Measurements from ENCODE around the gene KIRREL3.

The KIRREL3 gene

DNA sequence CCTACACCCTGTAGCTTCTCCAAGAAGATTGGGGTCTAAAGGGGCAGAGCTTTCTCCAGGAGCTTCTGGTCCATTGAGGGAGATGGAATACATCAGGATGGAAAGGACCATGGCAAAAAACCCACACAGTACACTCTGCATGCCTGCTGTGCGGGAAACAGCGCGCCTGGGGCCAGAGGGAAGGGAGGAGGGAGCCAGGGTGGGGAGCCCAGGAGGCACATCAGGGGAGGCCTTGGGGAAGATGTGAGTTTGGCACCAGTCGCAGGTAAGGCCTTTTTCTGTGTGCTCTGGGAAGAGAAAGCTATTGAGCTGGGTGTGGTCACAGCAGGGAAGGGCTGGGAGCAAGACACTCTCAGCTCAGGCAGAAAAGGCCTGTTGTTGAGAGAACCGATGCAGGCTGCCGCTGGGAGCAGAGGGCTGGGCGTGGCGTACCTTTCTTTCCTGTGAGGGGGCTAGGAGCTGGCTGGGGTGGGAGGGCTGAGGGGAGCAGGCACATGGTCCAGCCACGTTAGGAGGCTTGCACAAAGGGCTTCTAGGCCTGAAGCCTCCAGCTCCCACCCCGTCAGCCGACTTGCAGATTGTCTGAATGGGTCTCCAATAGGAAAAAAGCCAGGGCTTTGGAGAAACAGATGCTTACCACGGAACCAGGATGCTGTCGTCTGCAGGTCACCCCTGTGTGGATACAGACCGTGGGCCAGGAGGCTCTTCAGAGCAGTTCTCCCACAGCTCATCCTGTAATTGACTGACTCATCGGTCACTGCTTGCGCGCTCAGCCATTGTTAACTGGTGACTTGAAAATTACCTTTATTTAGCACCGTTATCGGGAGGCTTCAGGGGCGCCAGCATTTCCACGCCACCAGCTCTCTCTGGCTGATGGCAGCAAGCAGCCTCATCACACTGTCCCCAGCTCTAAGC lies 407.8 kb downstream of the KIRREL3 start:
- no peak for DNase-seq

DNA sequence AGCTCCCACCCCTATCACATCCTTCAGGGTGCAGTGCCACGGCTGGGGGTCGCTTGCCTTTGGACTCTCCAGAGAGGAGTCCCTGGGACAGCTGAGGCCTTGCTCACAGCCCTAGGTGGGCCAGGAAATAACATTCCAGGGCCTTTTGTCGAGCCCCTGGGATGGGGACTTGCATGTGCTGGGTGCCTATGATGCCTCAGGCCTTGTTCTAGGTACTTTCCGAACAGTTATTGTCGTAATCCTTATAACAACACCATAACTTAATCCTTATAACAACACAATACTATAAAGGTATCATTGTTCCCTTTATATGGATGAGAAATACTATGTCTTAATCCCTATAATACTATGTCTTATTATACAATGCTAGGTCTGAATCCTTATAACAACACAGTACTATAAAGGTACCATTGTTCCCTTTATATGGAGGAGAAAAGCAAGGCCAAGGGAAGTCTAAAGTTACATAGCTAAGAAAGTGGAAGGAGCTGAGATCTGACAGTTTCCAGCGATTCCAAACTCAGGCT lies 408.5 kb downstream of the KIRREL3 start:
- no peak for DNase-seq

DNA sequence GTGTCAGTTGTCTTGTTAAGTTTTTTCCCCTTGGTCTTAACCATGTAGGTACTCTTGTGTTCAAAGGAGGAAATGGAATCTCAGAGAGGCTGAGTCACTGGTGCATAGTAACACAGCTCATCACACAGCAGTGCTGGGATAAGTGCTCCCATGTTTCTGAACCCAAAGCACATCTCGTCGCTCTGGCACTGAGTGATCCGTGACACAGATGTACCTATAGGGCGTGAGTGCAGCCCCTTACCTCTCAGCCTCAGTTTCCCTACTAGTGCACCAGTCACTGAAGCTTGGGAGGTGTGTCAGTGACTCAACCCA lies 411.1 kb downstream of the KIRREL3 start:
- DNase-seq: no peak

DNA sequence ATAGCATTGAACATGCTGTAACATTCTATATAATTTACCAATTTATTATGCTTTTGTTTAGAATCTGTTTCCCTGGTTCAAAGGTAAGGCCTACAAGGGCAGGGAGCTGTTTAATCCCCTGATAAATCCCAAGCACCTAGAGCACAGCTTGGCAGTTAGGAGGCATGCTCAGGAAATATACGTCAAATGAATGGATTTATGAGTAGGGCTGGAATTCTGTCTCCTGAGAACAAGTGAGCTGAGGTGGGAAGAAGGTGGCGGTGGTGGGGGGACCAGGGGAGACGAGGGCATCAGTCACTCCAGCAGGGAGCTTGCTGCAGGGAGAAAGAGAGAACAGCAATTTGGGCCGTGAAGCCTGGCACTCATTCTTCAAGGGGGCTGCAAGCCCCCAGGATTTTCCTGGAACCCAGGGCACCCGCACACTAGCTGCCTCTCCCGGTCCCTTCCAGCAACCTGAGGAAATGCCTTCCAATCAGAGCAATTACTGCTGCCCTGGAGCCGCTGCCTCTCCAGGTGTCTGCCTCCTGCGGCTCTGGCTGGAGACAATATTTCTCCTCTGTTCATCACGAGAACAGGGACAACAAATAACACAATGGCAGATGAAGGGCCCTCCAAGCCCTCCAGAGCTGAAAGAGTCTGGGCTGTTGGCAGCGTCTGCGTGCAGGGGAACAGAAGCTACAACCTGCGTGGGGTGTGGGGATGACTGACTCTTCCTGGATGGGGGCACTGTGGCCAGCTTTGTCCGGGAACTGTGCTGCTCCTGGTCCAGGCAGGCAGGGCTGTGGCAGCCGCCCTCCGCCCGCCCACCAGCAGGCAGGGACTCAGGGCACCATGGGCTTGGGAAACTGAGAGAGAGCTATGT lies 411.7 kb downstream of the KIRREL3 start:
- DNase-seq: no peak

DNA sequence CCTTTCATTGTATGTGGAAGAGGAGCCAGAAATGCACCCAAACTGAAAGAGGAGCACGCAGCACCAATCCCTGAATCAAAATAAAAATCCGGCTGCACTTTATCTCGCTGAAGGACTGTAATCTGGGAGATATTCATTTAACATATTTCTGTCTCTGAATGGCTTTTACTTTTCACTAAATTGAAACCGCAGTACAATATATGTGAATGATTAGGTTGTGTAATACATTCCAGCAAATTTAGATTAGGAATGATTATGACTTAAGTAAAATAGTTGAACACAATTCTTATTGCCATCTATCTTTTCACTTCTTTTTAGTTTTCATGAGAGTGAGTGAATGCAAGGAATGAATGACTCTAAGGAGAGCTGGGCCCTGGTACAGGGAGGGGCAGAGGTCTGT lies 413.0 kb downstream of the KIRREL3 start:
- no peak for DNase-seq

DNA sequence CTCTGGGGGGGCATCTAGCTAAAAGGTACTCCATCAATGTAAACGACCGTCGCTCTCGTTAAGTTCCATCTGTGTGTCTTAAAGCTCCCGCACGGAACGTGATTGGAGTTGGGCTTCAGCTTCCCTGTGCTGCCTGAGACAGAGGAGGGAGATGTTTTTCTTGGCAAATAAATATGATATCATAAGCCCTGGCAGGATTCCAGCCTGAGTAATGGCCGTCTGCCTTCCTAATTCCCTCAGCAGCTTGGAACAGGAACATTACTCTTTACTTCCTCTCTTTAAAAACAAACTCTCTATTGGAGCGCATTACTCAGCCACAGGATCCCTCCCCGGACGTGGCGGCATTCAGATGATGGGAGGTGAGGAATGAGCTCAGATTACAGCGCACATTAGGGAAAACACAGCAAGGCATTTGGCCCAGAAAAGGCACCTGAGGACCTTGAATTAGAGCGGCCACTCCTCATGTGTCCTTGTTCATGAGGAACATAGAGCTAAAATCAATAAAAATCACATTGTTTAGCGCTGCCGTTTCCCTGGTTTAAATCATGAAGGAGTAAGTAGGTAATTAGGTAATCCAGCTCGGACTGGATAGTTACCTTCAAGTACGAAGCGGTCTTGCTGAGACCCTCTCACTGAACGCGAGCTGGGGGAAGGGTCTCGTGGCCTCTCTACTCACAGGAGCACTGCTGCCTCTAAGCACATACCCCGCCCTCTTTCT lies 414.6 kb downstream of the KIRREL3 start:
- DNase-seq: no peak

- no peak for DNase-seq
Measured at GRCh38 chr11:126585388-126585773, 415.2 kb downstream of the KIRREL3 start.

GRCh38 chr11:126583594-126584427 lies 416.8 kb downstream of the KIRREL3 start:
- DNase-seq: no peak

GRCh38 chr11:126583101-126583500 lies 417.5 kb downstream of the KIRREL3 start:
- DNase-seq: no peak

- no peak for DNase-seq
Measured at GRCh38 chr11:126581871-126582648, 418.5 kb downstream of the KIRREL3 start.

DNA sequence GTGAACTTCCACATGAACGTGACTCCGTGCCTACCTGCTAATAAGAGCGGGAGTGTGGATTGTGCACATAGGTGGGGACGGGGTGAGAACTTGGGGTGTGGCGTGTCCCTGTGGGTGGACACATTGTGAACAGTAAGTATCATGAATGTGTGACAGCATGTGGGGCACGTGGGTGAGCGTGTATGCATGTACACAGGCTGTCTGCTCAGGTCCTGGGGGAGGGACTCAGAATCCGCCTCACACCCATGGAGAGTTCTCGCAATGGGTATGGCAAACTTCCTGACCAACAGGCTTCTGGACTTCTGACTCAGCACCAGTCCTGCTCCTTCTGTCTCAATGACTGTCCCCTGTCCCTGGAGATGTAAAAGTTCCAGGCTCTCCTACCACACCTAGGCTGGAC lies 422.1 kb downstream of the KIRREL3 start:
- DNase-seq: no peak

DNA sequence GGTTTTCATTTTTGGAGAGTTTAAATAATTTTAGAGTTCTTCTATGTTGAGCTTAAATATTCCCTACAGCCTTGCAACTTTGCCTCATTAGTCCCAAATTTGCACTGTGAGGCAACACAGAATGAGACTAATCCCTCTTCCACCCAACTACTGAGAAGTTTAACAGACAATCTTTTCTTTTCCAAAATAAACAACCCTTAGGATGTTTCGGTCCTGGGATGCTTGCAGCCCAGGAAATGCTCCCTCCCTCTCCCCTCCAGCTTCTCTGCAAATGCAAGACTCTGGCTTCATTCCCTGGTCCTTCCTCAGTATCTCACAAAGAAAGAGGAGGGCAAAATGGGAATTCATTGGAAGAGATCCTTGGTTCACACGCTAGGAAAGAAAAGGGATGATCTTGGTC lies 422.5 kb downstream of the KIRREL3 start:
- DNase-seq: no peak

- DNase-seq: no peak
Measured at GRCh38 chr11:126575849-126576248, 424.7 kb downstream of the KIRREL3 start.

DNA sequence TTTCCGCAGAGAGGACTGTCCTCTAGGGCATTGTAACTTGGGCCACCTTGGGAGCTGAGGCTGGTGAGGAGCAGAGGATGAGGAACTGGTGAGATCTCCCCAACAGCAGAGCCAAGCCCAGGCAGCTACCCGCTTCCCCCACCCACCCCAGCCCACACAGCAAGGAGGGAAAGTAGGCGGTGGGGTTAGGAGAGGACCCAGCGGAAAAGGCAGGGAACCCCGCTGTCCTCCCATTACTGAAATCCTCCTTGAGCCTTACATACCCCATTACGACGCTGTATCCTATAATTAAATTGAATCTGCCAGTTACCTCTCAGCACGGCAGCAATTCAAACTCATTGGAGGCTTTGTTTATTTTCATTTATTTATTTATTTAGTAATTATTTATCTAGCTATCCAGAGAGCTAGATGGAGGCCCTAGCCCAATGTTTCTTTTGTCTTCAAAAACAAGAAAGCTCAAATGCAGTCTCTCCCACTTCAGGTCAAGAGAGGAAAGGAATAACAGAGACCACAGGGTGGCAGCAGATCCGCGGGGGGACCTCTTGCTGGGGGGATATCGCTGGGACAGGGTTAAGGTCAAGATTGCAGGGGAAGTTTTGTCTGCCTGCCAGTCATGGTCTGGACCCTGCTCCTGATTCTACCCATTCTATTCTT lies 427.1 kb downstream of the KIRREL3 start:
- DNase-seq: no peak

DNA sequence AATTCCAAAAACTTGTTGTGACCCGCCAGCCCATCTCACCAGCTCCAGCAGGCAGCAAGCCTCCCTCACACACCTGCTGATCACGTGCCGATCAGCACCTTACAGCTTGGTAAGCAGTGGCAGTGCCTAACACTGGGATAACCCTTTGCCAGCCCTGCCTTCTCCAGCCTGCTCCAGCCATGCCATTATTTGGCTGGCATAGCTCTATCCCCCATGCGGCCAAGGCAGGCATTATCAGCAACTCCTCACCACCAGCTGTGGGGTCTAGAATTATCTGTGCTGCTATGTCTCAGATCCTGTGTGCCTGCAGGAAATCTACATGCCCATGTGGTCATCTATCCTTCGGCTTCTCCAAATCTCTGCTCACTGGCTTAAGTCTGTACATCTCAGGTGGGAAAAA lies 430.1 kb downstream of the KIRREL3 start:
- DNase-seq: no peak

- no peak for DNase-seq
Measured at GRCh38 chr11:126567419-126567818, 433.2 kb downstream of the KIRREL3 start.

DNA sequence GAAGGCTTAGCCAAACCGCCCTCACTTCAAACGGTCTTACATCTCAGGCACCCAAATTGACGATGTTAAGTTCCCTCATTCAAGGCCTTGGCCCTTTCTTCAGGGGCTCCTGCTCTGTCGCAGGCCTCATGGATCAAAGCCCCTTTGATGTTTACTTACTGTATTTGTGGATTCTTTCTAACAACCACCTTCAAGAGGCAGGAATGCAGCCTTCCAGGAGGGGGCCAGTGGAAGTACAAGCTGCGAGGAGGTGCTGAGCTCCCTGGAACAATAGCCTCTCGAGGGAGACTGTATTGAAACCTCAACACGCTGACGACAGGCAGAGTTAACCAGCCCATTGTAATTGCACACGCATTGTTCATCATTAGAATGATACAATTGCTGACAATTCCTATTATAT lies 436.0 kb downstream of the KIRREL3 start:
- no peak for DNase-seq

GRCh38 chr11:126561327-126561893 lies 439.2 kb downstream of the KIRREL3 start:
- DNase-seq: no peak

GRCh38 chr11:126560221-126560620 lies 440.3 kb downstream of the KIRREL3 start:
- no peak for DNase-seq
